NOMO-1 treated with DMSO at 0.1 percent for 48 hours (cell line): Measurements from ENCODE around the gene FRMPD4.
"Not testable (repeated sequence)": the region's sequence is repeated elsewhere in the genome, so short reads cannot be mapped to it uniquely, and the experiment has no call there.

ENCODE experiments used
- DNase-seq: peaks from one replicate; lab custom pipeline; 2025; ENCODE audit not compliant: unreplicated experiment; lab: John Stamatoyannopoulos, UW

Gene FRMPD4

DNA sequence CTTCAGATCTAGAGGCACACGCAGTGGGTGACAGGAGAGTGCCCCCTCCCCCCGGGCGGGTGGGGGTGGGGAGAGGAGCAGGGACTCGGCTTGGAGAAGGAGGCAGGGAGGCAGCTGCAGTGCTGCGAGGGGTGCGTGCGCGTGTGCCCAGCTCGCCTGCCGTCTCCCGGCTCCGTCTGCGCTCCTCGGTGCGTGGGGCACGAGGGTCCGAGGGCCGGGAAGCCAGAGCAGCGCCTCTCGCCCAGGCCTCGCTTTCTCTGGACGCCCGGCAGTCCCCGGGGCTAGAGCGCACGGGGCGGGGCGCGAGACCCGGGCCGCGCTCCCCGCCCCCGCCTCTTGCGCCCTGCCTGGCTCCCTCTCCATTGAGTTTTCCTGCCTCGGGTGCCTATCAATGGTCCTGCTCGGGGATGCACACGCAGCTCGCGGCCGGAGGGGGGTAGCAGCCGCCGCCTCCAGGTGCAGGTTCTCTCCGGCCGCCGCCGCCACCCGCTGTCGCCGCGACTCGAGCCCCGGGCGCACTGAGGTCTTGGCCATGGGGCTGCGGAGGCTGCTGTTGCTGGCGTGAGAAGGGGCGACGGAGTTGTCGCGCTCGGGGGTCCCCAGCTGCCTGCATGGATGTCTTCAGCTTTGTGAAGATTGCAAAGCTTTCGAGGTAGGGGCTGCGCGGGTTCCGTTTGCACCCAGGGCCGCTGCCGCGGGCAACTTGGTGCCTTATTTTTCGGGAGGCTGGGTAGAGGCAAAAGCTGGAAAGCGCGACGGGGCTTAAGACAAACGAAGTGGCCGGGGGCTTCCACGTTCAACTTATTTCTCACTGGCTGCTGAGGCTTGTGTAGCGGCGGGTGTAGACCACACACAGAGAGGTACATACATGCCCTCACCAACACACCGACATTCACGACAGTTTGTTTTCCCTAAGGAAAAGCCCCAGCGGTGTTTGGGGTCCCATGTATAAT is at the start of gene FRMPD4:
FRMPD4 (plus strand) TSS at position 113 of the 953 bp plus-strand sequence; CDS start at position 612, 499 bp downstream.
- no peak for DNase-seq

DNA sequence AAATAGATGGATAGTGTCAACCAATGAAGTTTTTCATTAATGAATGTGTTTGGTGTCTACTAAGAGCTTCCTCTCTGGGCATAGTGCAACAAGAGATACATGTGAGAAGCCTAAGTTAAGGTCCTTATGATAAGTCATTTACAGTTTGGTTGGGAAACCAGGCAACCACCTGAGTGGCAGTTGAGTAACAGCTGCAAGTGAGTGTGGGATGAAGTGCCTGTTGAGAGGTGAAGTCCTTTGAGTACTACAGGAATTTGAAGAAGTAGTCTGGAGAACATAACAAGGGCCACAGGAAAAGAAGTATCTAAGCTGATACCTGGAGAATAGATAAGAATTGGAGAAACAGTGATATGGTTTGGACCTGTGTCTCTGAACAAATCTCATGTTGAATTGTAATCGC is 48.5 kb upstream of the FRMPD4 start:
- DNase-seq, result no peak

DNA sequence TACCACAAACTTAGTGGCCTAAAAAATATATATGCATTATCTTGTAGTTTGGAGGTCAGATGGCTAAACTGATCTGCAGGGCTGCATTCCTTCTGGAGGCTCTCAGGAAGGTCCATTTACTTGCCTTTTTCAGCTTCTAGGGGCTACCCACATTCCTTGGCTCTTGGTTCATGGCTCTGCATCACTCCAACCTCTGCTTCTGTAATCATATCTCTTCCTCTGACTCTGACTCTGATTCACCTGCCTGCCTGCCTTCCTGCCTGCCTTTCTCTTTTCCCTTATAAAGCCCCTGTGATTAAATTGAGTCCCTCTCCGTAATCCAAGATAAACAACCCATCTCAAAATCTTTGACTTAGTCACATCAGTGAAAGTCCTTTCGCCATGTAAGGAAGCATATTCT is 25.0 kb upstream of the FRMPD4 start:
- DNase-seq, result no peak

DNA sequence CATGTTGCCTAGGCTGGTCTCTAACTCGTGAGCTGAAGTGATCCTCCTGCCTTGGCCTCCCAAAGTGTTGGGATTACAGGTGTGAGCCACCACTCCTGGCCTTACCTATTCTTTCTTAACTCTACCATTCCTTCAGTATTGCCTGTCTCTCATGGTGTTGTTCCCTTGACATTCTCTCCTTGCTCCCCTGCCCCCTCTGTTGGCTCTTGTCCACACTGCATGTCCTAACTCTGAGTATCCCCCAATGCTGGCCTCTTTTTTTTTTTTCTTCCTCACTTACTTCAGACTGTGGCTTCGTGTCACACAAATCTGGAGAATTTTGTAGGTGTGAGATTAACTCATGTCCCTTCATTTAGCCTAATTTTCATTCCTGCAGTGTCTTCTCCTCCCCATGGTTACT is 22.9 kb upstream of the FRMPD4 start:
- no peak for DNase-seq

DNA sequence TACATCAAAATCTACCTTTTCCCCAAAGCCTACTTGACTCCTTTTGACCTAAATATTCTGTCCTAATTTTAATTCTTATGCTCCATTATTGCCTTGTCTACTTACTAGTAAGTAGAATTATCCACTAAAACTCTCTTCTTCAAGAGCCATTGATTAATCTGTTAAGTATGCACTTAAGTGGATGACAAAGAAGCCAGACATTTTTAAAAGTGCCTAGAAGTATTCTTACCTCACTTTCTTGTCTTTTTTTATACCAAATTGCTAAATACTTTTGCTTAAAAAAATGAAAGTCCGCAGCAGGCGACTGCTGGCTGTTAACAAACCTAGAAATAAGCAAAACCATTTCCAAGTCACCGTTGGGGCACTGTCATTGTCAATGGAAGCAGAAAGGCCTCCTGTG is 20.1 kb upstream of the FRMPD4 start:
- no peak for DNase-seq

DNA sequence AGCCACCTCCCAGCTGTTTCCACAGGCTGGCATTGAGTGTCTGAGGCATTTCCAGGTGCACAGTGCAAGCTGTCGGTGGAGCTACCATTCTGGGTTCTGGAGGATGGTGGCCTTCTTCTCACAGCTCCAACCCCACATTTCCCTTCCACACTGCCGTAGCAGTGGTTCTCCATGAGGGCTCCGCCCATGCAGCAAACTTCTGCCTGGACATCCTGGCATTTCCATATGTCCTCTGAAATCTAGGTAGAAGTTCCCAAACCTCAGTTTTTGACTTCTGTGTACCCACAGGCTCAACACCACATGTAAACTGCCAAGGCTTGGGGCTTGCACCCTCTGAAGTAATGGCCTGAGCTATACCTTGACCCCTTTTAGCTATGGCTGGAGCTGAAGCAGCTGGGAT is 10.3 kb upstream of the FRMPD4 start:
- no peak for DNase-seq

DNA sequence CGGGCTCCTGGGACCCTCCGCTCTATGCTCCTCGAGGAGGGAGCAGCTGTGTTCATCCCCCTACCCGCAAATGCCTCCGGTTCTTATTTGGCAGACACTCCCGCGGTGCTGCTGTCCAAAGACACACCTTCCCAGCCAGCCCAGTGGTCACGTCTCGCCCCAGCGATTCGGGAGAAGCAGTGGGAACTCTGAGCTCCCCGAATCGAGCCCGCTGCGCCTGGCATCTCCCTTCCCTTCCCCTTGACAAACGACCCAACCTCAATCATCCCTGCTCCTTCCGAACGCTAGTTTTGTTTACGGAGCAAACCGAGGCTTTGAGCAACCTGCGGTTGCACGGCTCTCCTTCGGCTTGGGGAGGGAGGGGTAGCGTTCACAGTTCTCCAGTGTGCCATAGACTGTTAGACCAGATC is 317 bp upstream of the FRMPD4 start:
- DNase-seq, result peak; percentile 2

DNA sequence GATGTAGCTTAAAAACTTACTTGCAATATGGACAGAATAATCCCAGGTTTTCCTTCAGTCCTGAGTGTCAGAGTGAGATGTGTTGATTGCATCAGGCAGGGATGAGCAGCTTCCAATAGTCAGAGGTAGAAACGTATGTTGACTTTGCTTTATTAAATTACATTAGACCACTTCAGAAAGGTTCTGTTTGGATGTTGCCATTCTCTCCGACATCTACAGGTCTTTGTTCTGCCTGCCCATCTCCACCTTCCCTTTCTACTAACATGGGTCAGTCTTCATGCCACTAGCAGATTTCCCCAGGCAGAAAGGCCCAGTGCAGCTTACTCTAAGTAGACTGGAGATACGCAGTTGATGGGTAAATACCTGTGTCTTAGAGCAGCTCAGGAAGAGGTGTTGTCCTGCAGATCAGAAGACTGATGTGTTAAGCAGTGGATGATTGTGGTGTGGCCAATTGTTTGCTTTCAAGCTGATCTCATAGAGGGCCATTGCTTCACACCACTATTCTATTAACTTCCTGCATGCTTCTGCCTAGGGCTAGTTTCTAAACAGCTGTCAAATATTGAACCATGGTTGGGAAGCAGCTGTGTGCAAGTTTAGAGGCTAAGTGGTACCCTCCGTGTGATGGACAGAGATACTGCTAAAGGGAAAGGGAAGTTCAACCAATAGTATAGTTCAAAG is 1.8 kb downstream of the FRMPD4 start:
- DNase-seq, result peak; percentile 44

DNA sequence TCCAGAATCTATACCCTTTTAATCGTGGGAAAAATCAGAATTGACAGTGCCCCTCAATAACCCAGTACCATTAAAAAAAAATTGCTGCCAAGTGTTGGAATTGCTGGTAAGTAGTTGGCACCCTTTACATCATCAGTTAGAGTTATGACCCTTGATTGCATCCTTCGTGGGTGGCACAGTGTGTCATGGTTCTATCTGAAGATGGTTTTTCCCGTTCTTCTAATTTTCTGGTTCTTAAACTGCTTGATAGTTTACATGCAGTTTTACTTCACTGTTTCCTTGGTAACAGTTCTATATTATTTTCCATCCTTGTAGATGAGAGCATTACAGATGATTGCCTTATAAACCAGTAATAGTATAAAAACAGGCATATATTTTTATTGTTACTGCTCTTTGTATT is 3.2 kb downstream of the FRMPD4 start:
- no peak for DNase-seq

DNA sequence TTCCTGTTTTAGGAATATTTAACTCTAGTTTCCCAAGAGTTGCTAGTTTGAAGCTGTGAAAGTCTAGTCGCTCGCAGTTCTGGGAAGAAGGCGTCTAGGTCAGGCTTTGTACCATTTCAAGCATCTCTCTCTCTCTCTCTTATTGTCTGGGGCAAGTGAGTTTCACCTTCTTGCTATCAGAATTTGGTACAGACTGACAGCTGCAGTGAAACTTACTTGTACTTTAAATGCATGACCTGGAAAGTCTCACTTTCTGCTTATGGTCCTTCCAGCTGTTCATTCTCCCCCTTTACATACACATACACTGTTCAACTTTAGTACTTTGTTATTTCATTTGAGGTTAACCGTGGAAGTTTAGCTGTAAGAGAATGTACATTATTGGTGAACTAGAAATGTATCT is 4.4 kb downstream of the FRMPD4 start:
- DNase-seq, result no peak

DNA sequence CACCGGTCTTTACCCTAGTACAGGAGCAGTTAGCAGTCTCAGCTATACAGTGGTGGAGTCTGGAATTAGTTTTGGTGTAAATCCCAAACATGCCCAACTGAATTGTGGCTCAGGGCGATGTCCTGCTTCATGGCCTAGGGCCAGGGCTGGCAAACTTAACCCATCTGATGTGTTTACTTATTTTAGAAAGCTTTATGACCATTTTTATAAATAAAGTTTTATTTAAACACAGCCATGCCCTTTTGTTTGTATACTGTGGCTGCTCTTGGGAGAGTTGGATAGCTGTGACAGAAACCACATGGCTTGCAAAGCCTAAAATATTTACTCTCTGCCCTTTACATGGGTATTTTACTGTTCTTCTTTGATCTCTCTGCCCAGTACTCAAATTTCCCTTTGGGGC is 7.1 kb downstream of the FRMPD4 start:
- DNase-seq, result no peak

DNA sequence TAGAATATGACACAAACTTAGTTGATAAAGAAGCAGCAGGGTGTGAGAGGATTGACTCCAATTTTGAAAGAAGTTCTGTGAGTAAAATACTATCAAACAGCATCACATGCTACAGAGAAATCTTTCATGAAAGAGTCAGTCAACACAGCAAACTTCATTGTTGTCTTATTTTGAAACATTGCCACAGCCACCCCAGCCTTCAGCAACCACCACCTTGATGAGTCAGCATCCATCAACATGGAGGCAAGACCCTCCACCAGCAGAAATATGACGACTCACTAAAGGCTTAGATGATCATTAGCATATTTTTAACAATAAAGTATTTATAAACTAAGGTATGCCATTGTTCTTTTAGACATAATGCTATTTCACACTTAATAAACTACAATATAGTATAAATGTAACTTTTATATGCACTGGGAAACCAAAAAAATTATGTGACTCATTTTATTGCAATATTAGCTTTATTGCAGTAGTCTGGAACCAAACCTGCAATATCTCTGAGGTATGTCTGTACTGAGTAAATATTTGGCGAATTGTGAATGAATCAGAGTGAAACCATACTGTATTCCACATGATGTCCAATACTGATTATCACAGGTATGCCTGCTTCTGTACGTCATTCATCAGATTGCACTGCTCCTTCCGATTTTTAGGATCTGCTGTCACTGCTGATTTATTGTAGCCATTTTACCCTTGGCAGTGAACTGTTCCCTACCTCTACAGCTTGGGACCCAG is 11.6 kb downstream of the FRMPD4 start:
- no peak for DNase-seq

DNA sequence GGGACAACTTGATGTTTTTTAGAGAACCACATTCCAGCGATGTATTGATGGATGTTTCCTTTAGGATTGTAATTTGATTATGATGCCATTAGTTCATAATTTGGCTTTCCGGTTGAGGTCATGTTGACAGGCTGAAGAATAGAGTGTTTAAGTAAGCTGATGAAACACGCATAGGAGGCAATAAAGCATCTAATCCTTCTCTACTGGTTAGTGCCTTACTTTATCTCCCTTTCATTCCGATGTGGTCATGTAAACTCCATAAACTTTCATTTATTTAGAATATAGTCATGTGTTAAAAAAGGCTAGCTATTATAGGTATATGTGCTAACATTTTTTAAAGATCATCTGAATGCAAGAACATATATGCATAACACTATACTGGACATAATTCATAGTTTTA is 15.0 kb downstream of the FRMPD4 start:
- no peak for DNase-seq

DNA sequence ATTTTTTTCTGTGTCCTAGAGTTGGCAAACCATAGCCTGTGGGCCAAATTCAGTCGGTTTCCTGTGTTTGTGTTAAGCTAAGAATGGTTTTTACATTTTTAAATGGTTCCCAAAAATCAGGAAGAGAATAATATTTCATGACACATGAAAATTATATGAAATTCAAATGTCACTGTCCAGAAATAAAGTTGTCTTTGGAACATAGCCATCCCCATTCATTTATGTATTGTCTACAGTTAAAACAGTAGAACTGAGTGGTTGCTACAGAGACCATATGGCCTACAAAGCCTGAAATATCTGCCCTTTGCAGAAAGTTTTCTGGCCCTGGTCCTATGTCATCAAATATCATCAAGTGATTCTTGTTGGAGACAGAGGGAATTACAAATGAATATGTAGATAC is 15.5 kb downstream of the FRMPD4 start:
- no peak for DNase-seq

DNA sequence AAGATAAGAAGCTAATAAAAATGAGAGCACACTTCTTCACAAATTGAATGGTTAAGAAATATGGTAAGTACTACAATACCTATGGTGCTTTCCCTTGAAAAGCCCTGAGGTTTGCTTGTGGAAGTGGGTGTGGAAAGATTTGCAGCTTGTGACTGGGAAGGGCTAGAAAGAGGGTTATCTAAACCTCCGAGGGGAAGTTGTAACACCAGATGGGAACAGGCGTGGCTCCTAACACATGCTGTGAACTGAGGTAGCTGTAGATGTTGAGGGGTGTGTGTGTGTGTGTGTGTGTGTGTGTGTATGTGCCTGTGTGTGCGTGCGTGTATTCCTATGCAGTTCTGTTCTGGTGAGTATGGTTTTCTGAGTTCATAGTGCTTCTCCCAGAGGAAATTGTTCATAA is 21.5 kb downstream of the FRMPD4 start:
- peak; percentile 6 for DNase-seq

DNA sequence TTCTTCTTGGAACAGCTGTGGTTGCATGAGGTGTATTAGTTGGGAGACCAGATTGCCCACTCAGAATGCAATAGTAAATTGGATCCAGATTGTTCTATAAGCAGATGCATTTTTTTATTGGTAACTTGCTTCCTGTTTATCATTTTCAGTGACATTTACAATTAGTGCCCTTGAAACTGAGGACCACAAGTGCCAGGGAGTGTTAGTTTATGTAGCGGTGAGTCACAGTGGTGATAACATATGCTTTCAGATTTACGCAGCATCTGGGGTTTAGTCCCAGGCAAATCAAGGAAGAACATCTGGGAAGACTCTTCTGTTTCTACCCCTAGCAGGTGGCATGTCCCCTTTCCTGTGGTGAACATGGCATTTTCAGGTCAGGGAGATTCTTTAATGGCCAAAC is 24.1 kb downstream of the FRMPD4 start:
- DNase-seq, result no peak

DNA sequence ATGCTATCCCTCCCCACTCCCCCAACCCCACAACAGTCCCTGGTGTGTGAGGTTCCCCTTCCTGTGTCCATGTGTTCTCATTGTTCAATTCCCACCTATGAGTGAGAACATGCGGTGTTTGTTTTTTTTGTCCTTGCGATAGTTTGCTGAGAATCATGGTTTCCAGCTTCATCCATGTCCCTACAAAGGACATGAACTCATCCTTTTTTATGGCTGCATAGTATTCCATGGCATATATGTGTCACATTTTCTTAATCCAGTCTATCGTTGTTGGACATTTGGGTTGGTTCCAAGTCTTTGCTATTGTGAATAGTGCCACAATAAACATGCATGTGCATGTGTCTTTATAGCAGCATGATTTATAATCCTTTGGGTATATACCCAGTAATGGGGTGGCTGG is 25.9 kb downstream of the FRMPD4 start:
- not testable (repeated sequence) for DNase-seq

DNA sequence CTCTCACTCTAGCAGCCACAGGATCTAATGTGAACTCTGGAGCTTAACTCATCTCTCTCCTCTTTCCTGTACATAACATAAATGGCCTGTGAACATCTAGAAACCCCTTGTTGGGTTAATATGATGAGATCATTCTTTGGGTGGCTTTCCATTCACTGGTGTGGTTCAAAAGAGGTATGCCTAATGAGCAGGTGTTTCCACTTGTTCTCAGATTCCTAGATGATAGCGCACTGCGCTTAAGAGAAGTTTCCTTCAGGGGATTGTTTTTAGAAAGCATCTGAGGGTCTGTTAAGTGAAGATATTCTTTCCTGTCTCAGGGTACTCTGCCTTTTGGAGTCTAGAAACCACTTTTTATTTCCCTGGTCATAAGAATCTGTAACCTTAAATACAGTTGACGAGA is 32.5 kb downstream of the FRMPD4 start:
- DNase-seq, result no peak

DNA sequence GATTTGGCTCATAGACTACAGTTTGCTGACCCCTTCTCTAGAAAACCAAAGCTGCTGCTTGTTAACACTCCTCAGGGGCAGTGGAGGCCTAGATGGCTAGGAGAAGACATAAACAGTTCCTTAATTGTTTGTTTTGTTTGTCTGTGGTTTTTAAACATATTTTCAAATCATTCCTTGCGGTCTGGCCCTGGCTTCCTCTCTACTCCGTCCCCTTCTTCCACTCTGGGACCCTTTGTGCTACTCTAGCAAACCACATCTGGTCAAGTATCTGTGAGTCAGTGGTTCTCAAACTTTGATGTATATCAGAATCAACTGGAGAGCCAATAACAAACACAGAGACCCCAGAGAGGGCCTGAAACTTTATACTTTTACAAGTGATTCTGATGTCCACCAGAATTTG is 36.1 kb downstream of the FRMPD4 start:
- DNase-seq, result no peak

DNA sequence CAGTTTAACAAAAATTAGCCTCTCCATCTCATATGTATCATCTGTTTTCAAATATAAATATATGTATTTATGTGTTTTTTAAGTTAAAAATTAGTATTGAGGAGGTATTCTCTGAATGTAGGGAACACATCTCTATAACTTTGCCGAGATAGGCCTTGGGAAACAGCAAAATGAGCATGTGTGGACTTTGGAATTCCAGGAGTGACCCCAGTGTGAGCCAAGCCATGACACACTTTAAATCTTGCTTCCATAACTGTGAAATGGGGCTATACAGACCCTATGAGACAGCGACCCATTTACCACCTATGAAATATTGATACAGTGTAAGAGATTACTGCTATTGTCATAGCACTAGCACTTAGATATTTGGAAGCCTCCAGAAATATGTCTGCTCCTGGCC is 58.8 kb downstream of the FRMPD4 start:
- no peak for DNase-seq

DNA sequence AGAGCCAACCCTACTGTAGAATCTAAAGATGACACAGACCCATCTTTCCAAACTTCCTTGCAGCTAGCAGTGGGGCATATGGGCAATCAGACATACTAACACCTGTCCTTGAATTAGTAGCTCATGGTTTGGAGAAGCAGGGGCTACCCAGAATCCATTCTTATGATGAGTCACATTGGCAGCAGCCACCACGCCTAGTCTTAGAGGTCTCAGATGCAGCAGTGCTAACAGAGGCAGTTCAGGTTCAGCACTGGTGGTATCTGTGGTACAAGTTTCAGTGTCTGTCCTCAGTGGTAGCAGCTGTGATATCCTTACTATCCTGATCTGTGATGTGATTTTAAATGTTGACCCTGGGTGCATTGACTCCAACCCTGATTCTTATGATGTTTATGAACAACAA is 68.1 kb downstream of the FRMPD4 start:
- no peak for DNase-seq
